Measurements from ENCODE around the gene BSN. TPM values are rescaled to one million over a fixed set of nuclear protein-coding genes. Genes with fewer than 3 reads are reported as not detected.

The BSN gene
- total RNA-seq, 4 donors from 2014 or later, result under 0.01 to 0.38 (median 0.16) TPM; not detected in 1

DNA sequence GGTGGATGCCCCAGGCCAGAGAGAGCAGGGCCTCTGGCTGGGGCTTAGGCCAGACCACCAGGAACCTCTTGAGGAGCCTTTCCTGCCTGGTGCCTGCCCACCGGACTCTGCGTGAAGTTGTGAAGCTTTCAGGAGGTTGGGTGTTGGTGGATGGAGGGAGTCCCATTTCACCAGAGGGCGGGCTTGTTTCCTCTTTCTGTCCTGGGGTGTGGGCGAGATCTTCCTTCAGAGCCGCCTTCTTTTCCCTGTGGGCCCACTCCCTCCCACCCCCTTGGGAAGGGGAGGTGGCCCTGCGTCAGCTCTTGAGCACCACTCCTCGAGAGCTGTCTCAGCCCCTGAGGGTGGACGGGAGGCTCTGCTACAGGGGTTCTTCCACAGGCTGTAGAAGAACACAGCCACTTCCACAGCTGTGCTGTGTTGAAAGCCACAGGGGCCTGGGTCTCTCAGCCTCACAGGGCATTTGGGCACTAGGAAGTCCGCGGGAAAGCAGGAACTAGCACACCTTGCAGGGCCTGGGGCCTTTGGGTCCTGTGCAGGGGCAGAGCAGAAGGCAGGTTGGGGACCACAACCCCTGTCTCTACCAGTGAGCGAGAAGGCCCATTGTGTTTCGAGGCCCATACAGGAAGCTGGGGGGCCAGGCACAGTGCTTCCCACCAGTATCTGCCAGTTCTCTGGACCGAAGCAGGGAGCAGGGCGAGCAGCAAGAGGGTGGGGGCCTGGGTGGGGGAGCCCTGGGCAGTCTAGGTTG, 163.1 kb downstream of the BSN start:
- TF ChIP-seq, protein P1, sequence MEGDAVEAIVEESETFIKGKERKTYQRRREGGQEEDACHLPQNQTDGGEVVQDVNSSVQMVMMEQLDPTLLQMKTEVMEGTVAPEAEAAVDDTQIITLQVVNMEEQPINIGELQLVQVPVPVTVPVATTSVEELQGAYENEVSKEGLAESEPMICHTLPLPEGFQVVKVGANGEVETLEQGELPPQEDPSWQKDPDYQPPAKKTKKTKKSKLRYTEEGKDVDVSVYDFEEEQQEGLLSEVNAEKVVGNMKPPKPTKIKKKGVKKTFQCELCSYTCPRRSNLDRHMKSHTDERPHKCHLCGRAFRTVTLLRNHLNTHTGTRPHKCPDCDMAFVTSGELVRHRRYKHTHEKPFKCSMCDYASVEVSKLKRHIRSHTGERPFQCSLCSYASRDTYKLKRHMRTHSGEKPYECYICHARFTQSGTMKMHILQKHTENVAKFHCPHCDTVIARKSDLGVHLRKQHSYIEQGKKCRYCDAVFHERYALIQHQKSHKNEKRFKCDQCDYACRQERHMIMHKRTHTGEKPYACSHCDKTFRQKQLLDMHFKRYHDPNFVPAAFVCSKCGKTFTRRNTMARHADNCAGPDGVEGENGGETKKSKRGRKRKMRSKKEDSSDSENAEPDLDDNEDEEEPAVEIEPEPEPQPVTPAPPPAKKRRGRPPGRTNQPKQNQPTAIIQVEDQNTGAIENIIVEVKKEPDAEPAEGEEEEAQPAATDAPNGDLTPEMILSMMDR (IDR thresholded peaks at IDR 0.05; ENCODE audit: low read depth), result no peak

DNA sequence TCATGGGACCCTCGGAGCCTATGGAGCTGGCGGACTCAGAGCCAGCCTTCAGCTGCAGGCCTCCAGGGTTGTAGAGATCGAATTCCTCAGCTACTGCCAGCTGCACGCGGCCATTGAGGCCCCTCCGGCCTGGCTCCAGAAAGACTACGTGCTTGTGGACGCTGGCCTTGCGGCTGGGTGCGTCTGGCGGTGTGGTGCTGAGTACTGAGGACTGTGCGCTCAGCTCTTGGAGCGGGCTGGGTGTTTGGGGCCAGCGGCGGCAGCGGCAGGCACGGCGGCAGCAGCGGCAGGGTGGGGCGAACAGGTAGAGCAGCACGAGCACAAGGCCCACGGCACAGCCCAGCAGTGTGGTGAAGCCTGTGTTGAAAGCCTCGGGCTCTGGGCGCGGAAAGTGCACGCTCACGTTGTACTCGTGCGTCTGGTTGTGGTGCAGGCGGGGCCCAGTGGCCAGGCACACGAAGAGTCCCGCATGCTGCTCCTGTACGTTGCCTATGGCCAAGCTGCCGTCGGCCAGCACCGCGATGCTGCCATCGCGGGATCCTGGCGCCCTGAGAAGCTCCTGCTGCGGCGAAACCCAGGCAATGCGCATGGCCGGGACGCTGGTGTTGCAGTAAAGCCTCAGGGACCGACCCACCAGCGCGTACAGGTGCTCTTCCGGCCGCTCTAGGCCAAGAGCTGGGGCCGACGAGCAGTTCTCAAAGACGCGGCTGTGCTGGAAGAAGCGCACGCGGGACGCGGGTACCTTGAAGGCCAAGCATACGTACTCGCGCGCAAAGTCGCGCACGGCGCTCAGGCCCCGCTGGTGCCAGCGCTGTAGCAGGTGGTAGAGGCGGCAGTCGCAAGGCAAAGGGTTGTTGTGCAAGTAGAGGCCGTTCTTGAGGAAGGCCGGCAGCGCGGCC, 163.9 kb downstream of the BSN start:
- TF ChIP-seq, protein P1 (IDR thresholded peaks at IDR 0.05; ENCODE audit: low read depth), result no peak

DNA sequence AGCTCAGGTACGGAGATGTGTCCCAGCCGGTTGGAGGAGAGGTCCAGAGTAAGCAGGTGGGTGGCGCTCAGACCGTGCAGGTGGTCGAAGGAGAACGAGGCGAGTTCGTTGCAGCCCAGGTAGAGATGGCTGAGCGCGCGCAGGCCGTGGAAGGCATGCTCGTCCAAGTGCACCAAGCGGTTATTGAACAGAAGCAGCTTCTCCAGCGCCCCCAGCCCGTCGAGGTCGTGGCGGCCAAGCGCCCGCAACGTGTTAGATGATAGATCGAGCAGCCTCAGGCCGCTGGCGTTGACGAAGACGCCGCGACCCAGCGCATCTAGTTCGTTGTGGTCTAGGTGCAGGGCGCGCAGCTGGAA, 164.6 kb downstream of the BSN start:
- TF ChIP-seq, protein P1 (IDR thresholded peaks at IDR 0.05; ENCODE audit: low read depth), result no peak

DNA sequence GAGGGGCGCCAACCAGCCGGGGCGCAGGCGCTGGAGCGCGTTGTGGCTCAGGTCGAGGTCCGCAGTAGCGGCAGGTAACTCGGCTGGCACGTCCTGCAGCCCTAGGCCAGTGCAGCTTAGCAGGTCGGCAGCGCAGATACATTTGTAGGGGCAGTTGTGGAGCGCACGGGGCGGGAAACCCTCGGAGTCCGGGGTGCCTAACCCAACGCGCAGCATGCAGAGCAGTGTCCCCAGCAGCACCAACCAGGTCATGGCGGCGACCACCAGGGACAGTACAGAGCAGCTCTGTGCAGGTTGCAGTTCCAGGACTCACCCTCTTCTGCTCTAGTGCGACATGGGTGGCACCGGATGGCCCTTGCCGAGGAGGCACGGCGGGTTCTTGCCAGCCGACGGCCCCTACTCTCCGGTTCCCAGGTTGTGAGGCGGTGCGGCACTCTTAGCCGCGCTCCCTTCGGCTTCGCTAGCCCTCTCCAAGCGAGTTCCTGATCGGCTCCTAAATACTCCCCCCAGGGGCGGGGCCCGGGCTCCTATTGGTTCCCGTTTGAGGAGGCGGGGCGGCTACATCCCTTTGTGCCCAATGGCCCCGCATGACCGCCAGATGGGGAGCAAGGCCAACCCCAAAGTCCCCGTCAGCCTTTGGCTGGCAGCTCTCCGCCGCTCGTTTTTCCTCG, 165.1 kb downstream of the BSN start, which contains the start of gene AMIGO3:
TSS of gene AMIGO3 (minus strand) at position 471 of the 671 bp plus-strand sequence. CDS start at position 252, 219 bp downstream.
- TF ChIP-seq, protein P1 (IDR thresholded peaks at IDR 0.05; ENCODE audit: low read depth), result no peak

Small RNA genes within 50 kb of the gene (small RNA-seq; reads per million reads assigned to genes)
- not detected for gene AMIGO3

Other genes starting within 250 kb of the BSN start
- gene USP4, start 214.4 kb upstream of the BSN start, total RNA-seq, result 10 to 100 TPM; 31.0 to 67.3 (median 36.5) TPM
- 100 to 1,000 TPM; 386 to 887 (median 696) TPM for gene GPX1, start 196.1 kb upstream of the BSN start, total RNA-seq
- gene RHOA, start 142.5 kb upstream of the BSN start, total RNA-seq, result 100 to 1,000 TPM; 534 to 619 (median 593) TPM
- 10 to 100 TPM; 18.1 to 25.8 (median 18.1) TPM for gene TCTA, start 142.1 kb upstream of the BSN start, total RNA-seq
- gene AMT, start 132.0 kb upstream of the BSN start, total RNA-seq, result 1 to 10 TPM; 1.4 to 8.3 (median 1.9) TPM
- gene NICN1, start 125.2 kb upstream of the BSN start, total RNA-seq, result 1 to 10 TPM; 1.9 to 5.3 (median 4.7) TPM
- gene DAG1, start 84.2 kb upstream of the BSN start, total RNA-seq, result 10 to 100 TPM; 31.3 to 48.4 (median 39.0) TPM
- gene APEH, start 119.9 kb downstream of the BSN start, total RNA-seq, result 10 to 100 TPM; 40.8 to 65.6 (median 51.3) TPM
- gene MST1, start 135.0 kb downstream of the BSN start, total RNA-seq, result 10 to 100 TPM in 2 of 4 donors, 1 to 10 TPM in 2; 2.1 to 11.5 (median 8.2) TPM
- gene RNF123, start 135.1 kb downstream of the BSN start, total RNA-seq, result 10 to 100 TPM; 14.7 to 23.7 (median 19.7) TPM
- gene AMIGO3, start 165.2 kb downstream of the BSN start, total RNA-seq, result 1 to 10 TPM in 1 of 4 donors, under 1 TPM in 2, not detected in 1; 0.22 to 1.1 (median 0.68) TPM
- 10 to 100 TPM; 11.6 to 16.5 (median 13.7) TPM for gene GMPPB, start 169.5 kb downstream of the BSN start, total RNA-seq
- 10 to 100 TPM; 25.1 to 36.7 (median 31.6) TPM for gene IP6K1, start 232.1 kb downstream of the BSN start, total RNA-seq
- gene CDHR4, start 245.4 kb downstream of the BSN start, total RNA-seq, result not detected
- 1 to 10 TPM; 2.4 to 4.8 (median 3.5) TPM for gene INKA1, start 248.8 kb downstream of the BSN start, total RNA-seq

Measured in subcutaneous adipose tissue (tissue), 4 donors.